Measurements from ENCODE around the gene SUMO2.
"Not testable (repeated sequence)": the region's sequence is repeated elsewhere in the genome, so short reads cannot be mapped to it uniquely, and the experiment has no call there.

The SUMO2 gene

DNA sequence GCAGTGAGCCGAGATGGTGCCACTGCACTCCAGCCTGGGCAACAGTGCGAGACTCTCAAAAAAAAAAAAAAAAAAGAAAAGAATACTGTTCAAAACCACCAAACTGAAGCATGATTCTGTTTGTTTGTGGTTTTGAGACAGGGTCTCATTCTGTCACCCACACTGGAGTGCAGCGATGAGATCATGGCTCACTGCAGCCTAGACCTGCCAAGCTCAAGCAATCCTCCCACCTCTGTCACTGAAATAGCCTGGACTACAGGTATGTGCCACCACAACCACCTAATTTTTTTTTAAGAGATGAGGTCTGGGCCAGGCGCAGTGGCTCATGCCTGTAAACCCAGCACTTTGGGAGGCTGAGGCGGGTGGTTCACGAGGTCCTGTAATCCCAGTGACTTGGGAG, 4.3 kb downstream of the SUMO2 start:
- TF ChIP-seq, protein P1, sequence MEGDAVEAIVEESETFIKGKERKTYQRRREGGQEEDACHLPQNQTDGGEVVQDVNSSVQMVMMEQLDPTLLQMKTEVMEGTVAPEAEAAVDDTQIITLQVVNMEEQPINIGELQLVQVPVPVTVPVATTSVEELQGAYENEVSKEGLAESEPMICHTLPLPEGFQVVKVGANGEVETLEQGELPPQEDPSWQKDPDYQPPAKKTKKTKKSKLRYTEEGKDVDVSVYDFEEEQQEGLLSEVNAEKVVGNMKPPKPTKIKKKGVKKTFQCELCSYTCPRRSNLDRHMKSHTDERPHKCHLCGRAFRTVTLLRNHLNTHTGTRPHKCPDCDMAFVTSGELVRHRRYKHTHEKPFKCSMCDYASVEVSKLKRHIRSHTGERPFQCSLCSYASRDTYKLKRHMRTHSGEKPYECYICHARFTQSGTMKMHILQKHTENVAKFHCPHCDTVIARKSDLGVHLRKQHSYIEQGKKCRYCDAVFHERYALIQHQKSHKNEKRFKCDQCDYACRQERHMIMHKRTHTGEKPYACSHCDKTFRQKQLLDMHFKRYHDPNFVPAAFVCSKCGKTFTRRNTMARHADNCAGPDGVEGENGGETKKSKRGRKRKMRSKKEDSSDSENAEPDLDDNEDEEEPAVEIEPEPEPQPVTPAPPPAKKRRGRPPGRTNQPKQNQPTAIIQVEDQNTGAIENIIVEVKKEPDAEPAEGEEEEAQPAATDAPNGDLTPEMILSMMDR (IDR thresholded peaks at IDR 0.05; ENCODE audit: control extremely low read depth, extremely low read depth, low read depth, missing control alignments): no peak
- ChIA-PET POLR2A (no interaction called here), CTCF (no interaction called here)
- DNase-seq (ENCODE audit: extremely low spot score): no peak

DNA sequence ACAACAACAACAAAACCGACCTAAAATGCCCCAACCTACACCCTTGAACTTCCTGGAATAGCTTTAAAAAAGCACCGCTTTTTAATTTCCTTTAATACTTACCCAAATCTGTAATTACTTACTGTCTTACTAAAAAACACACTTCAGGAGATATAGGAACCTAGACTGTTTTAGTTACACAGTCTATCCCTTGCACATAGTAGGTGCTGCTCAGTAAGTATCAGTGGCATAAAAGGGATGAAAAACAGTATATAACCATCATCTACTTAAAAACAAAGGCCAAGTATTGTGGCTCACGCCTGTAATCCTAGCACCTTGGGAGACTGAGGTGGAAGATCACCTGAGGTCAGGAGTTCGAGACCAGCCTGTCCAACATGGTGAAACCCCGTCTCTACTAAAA, 6.1 kb downstream of the SUMO2 start:
- POLR2A ChIA-PET: no interaction called here
- TF ChIP-seq, protein P1 (IDR thresholded peaks at IDR 0.05; ENCODE audit: control extremely low read depth, extremely low read depth, low read depth, missing control alignments): no peak
- DNase-seq (ENCODE audit: extremely low spot score): no peak
- CTCF ChIA-PET: interaction anchor here (1.0 to 1.7 kb wide), 3 partner anchors 11 to 62 kb away, joined by 3 to 5 read pairs (median 4); no protein-coding TSS in a partner anchor

DNA sequence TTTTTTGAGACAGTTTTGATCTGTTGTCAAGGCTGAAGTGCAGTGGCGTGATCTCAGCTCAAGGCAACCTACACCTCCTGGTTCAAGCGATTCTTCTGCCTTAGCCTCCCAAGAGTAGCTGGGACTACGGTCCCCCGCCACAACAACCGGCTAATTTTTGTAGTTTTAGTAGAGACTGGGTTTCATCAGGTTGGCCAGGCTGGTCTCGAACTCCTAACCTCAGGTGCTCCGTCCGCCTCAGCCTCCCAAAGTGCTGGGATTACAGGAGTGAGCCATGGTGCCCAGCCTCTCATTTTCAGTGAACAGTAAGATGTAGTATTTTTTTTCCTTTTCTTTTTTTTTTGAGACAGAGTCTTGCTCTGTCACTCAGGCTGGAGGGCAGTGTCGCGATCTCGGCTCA, 7.8 kb downstream of the SUMO2 start:
- POLR2A ChIA-PET: no interaction called here

DNA sequence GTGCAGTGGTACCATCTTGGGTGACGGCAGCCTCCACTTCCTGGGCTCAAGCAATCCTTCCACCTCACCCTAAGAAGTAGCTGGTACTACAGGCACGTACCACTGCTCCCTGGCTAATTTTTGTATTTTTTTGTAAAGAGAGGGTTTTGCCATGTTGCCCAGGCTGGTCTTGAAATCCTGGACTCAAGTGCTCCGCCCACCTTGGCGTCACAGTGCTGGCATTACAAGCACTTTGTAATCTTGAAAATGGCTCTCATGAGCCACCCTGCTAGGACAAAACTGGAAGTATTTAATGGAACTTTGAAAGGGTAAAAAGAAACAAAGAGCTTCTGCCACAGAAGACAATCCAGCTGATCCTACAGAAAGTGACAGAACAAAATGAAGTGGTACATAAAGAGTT, 9.2 kb downstream of the SUMO2 start:
- TF ChIP-seq, protein P1 (IDR thresholded peaks at IDR 0.05; ENCODE audit: control extremely low read depth, extremely low read depth, low read depth, missing control alignments): no peak
- DNase-seq (ENCODE audit: extremely low spot score): no peak
- CTCF ChIA-PET: interaction anchor here (1.0 to 9.5 kb wide), 8 partner anchors 15 to 248 kb away, joined by 3 to 123 read pairs (median 4); partner anchors contain the start of gene NT5C
- POLR2A ChIA-PET: no interaction called here

More for the DNA sequence above, 7.8 kb downstream of the SUMO2 start:
- TF ChIP-seq, protein P1 (IDR thresholded peaks at IDR 0.05; ENCODE audit: control extremely low read depth, extremely low read depth, low read depth, missing control alignments): no peak
- no peak for DNase-seq (ENCODE audit: extremely low spot score)
- CTCF ChIA-PET: interaction anchor here (1.1 to 9.5 kb wide), 5 partner anchors 14 to 213 kb away, joined by 3 to 123 read pairs (median 5); no protein-coding TSS in a partner anchor

DNA sequence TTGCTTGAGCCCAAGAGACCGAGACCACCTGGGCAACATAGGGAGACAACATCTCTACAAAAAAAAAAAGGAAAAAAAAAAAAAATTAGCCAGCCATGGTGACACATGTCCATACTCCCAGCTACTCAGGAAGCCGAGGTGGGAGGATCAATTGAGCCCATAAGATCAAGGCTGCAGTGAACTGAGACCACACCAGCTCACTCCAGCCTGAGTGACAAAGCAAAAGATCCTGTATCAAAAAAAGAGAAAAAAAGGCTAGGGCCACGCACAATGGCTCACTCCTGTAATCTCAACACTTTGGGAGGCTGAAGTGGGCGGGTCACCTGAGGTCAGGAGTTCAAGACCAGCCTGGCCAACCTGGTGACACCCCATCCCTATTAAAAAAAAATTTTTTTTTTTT, 13.8 kb downstream of the SUMO2 start:
- no peak for DNase-seq (ENCODE audit: extremely low spot score)
- TF ChIP-seq, protein P1 (IDR thresholded peaks at IDR 0.05; ENCODE audit: control extremely low read depth, extremely low read depth, low read depth, missing control alignments): no peak
- CTCF ChIA-PET: interaction anchor here (1.8 to 9.5 kb wide), 2 partner anchors 38 to 53 kb away, joined by 7 to 123 read pairs; no protein-coding TSS in a partner anchor
- POLR2A ChIA-PET: interaction anchor here (0.6 kb wide), 1 partner anchor 218 kb away, joined by 5 read pairs; no protein-coding TSS in a partner anchor

DNA sequence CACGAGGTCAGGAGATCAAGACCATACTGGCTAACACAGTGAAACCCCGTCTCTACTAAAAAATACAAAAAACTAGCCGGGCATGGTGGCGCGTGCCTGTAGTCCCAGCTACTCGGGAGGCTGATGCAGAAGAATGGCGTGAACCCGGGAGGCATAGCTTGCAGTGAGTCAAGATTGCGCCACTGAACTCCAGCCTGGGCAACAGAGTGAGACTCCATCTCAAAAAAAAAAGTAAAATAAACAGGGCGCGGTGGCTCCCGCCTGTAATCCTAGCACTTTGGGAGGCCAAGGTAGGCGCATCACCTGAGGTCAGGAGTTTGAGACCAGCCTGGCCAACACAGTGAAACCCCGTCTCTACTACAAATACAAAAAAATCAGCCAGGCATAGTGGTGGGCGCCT, 18.2 kb downstream of the SUMO2 start:
- ChIA-PET CTCF (interaction anchor here (1.0 to 1.1 kb wide), 3 partner anchors 12 to 51 kb away, joined by 3 to 4 read pairs (median 3); no protein-coding TSS in a partner anchor), POLR2A (interaction anchor here (0.6 kb wide), 2 partner anchors 10 to 49 kb away, joined by 3 read pairs; no protein-coding TSS in a partner anchor)
- DNase-seq (ENCODE audit: extremely low spot score): not testable (repeated sequence)

DNA sequence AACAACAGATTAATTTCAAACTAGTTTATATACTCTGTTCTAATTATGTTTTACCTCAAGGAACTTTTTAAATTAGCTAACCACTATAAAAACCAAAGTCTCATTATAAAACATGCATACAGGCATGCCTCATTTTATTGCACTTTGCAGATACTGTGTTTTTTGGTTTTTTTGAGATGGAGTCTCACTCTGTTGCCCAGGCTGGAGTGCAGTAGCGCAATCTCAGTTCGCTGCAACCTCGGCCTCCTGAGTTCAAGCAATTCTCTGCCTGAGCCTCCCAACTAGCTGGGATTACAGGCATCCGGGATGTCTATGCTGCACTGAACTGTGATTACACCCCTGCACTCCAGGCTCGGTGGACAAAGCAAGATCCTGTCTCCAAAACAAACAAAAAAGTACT, 19.7 kb downstream of the SUMO2 start:
- ChIA-PET CTCF (interaction anchor here (1.0 to 2.2 kb wide), 3 partner anchors 8 to 49 kb away, joined by 3 to 8 read pairs (median 7); partner anchors contain the start of gene JPT1), POLR2A (no interaction called here)
- TF ChIP-seq, protein P1 (IDR thresholded peaks at IDR 0.05; ENCODE audit: control extremely low read depth, extremely low read depth, low read depth, missing control alignments): no peak
- no peak for DNase-seq (ENCODE audit: extremely low spot score)

Measured in GM10248 (cell line).